DND-41 (cell line): ENCODE data around the gene ADAMTS15.

Experiments
- CTCF ChIP-seq: IDR thresholded peaks from 2 replicates; pipeline ENCODE4 v1.5.1; 2012; ENCODE audit warnings: borderline replicate concordance, low read length, moderate library complexity, mild to moderate bottlenecking; ENCODE audit not compliant: poor library complexity, severe bottlenecking; ENCODE audit errors: extremely low read depth
- EZH2 ChIP-seq: IDR thresholded peaks from 3 replicates; pipeline ENCODE4 v1.6.1; 2012; ENCODE audit warnings: borderline replicate concordance, low read depth, mild to moderate bottlenecking, moderate library complexity, low read length, inconsistent platforms; ENCODE audit not compliant: severe bottlenecking

GRCh38 chr11:130518164-130518680, 69.8 kb downstream of the ADAMTS15 start:
- TF ChIP-seq CTCF (no peak), EZH2 (no peak)
